CD14-positive monocyte (primary cell): ENCODE measurements around the gene LUZP4. TPM values are rescaled to one million over a fixed set of nuclear protein-coding genes. Genes with fewer than 3 reads are reported as not detected.
A peak's percentile ranks its signal among the peaks of the same experiment; 100 is the strongest.

Source experiments
- DNase-seq, 3 donors: peaks; one replicate each; pipeline ENCODE4 v3.0.0-alpha.2; 2011 to 2022
- H2AFZ ChIP-seq: 2 replicates; pipeline ENCODE4 v1.6.0; 2012; ENCODE audit warnings: mild to moderate bottlenecking, low read depth, low read length, inconsistent platforms; ENCODE audit not compliant: insufficient read depth, poor library complexity, severe bottlenecking
- H3K27ac ChIP-seq, 2 donors: 1 replicate in 1 of 2; 2 replicates in 1 of 2; pipeline ENCODE4 v1.5.1; 2012 to 2013; ENCODE audit warnings: low read length in 2 of 2, control low read depth in 1 of 2, inconsistent platforms in 1 of 2, low read depth in 1 of 2, mild to moderate bottlenecking in 1 of 2
- H3K27me3 ChIP-seq, 2 donors: one replicate each; pipeline versions ENCODE4 v1.6.0 to v1.6.1; 2011 to 2013; ENCODE audit warnings: low read length in 2 of 2; ENCODE audit not compliant: control insufficient read depth in 2 of 2, insufficient read depth in 2 of 2
- H3K36me3 ChIP-seq, 2 donors: replicated peaks in 1 of 2; 1 replicate in 1 of 2; 2 replicates in 1 of 2; pipeline versions ENCODE4 v1.5.1 to v1.6.1; 2012 to 2013; ENCODE audit warnings: low read length in 2 of 2, control low read depth in 1 of 2, inconsistent platforms in 1 of 2, mild to moderate bottlenecking in 1 of 2; ENCODE audit not compliant: insufficient read depth in 2 of 2, control insufficient read depth in 1 of 2
- H3K4me1 ChIP-seq, 2 donors: 1 replicate in 1 of 2; 2 replicates in 1 of 2; pipeline versions ENCODE4 v1.5.1 to v1.6.1; 2012 to 2013; ENCODE audit warnings: low read length in 2 of 2, control low read depth in 1 of 2, inconsistent platforms in 1 of 2, mild to moderate bottlenecking in 1 of 2, moderate library complexity in 1 of 2; ENCODE audit not compliant: insufficient read depth in 2 of 2, control insufficient read depth in 1 of 2
- H3K4me2 ChIP-seq: replicated peaks from 2 replicates; pipeline ENCODE3; 2012; ENCODE audit warnings: low read length, moderate library complexity, mild to moderate bottlenecking; ENCODE audit not compliant: poor library complexity, severe bottlenecking; ENCODE audit errors: extremely low read depth
- H3K4me3 ChIP-seq, 3 experiments: fragments of 200-600 bp in 1 of 3; sonication (generic) in 1 of 3; replicated peaks in 1 of 3; 1 replicate in 2 of 3; 2 replicates in 1 of 3; pipeline ENCODE4 v1.5.1; 2011 to 2013; ENCODE audit warnings: low read length in 3 of 3, mild to moderate bottlenecking in 3 of 3, control low read depth in 2 of 3, low read depth in 2 of 3, inconsistent platforms in 1 of 3, moderate library complexity in 1 of 3
- H3K79me2 ChIP-seq: 2 replicates; pipeline ENCODE4 v1.6.0; 2012; ENCODE audit warnings: mild to moderate bottlenecking, control low read depth, inconsistent platforms, low read length, moderate library complexity; ENCODE audit not compliant: insufficient read depth
- H3K9ac ChIP-seq: 2 replicates; pipeline ENCODE4 v1.6.0; 2017; ENCODE audit warnings: low read length, mild to moderate bottlenecking; ENCODE audit not compliant: insufficient read depth, poor library complexity, severe bottlenecking
- H3K9me3 ChIP-seq, 2 donors: replicated peaks in 1 of 2; 1 replicate in 1 of 2; 2 replicates in 1 of 2; pipeline versions ENCODE4 v1.5.1 to v1.6.1; 2012 to 2013; ENCODE audit warnings: low read length in 2 of 2, control low read depth in 1 of 2; ENCODE audit not compliant: control insufficient read depth in 1 of 2, insufficient read depth in 1 of 2
- H4K20me1 ChIP-seq: 2 replicates; pipeline ENCODE4 v1.6.0; 2012; ENCODE audit warnings: mild to moderate bottlenecking, low read length, control low read depth, moderate library complexity; ENCODE audit not compliant: insufficient read depth
- H3K27ac Mint-ChIP-seq, 7 donors: one replicate each; pipeline ENCODE4 v1.8.0; 2020; ENCODE audit warnings: mild to moderate bottlenecking in 7 of 7, mixed read lengths in 7 of 7, moderate library complexity in 6 of 7, inconsistent platforms in 2 of 7
- H3K27me3 Mint-ChIP-seq, 3 donors: one replicate each; pipeline ENCODE4 v1.8.0; 2021 to 2022; ENCODE audit warnings: low read depth in 3 of 3, mild to moderate bottlenecking in 3 of 3, mixed read lengths in 3 of 3, moderate library complexity in 3 of 3, inconsistent platforms in 1 of 3
- H3K36me3 Mint-ChIP-seq, 2 donors: one replicate each; pipeline ENCODE4 v1.8.0; 2020; ENCODE audit warnings: mixed read lengths in 2 of 2, inconsistent platforms in 1 of 2, mild to moderate bottlenecking in 1 of 2
- H3K4me1 Mint-ChIP-seq: one replicate; pipeline ENCODE4 v1.8.0; 2020; ENCODE audit warnings: mild to moderate bottlenecking, mixed read lengths
- H3K4me3 Mint-ChIP-seq, 2 donors: one replicate each; pipeline ENCODE4 v1.8.0; 2020; ENCODE audit warnings: mild to moderate bottlenecking in 2 of 2, mixed read lengths in 2 of 2, moderate library complexity in 1 of 2
- H3K9me3 Mint-ChIP-seq, 7 donors: one replicate each; pipeline ENCODE4 v1.8.0; 2020 to 2022; ENCODE audit warnings: mixed read lengths in 7 of 7, mild to moderate bottlenecking in 6 of 7, moderate library complexity in 6 of 7, inconsistent platforms in 2 of 7
- WGBS: methylation state at CpG from one replicate; pipeline ENCODE4 v1.1.5; 2013; ENCODE audit warnings: missing lambda C conversion rate; ENCODE audit not compliant: insufficient coverage; 5-methylcytosine and 5-hydroxymethylcytosine counted together
- intact Hi-C, 2 donors: fragments of 100-400 bp; cut with micrococcal nuclease; formaldehyde crosslinking; loops; one replicate each; pipeline versions ENCODE4 v1.15.0 to v1.15.1; 2023
- polyA plus RNA-seq, 3 donors: library from polyadenylated mRNA; depleted of rRNA in 1 of 3; unstranded in 2 of 3; stranded (reverse) in 1 of 3; fragments of 300-500 nt in 2 of 3; fragments of >200 nt in 1 of 3; fragmentation: Illumina TruSeq in 2 of 3; gene quantifications; 1 replicate in 2 of 3; 2 replicates in 1 of 3; pipeline ENCODE4 v1.2.3, GENCODE V29; 2012 to 2021
- TF ChIP-seq, protein P1 (sequence below): fragments of 200-600 bp; IDR thresholded peaks from one replicate; pipeline ENCODE4 v1.8.0; 2022; ENCODE audit warnings: antibody characterized with exemption, mild to moderate bottlenecking

LUZP4 gene
- polyA plus RNA-seq, 3 donors, result not detected

DNA sequence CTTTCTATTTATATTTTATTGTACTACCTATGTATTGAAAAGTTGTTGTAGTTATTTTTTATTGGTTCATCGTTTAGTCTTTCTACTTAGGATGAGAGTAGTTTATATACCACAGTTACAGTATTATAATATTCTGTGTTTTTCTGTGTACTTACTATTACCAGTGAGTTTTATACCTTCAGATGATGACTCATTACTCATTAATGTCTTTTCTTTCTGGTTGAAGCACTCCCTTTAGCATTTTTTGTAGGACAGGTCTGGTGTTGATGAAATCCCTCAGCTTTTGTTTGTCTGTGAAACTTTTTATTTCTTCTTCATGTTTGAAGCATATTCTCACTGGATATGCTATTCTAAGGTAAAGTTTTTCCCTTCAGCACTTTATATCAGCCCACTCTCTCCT is 7.7 kb downstream of the LUZP4 start:
- intact Hi-C loops, result no loop called here
- TF ChIP-seq, protein P1, sequence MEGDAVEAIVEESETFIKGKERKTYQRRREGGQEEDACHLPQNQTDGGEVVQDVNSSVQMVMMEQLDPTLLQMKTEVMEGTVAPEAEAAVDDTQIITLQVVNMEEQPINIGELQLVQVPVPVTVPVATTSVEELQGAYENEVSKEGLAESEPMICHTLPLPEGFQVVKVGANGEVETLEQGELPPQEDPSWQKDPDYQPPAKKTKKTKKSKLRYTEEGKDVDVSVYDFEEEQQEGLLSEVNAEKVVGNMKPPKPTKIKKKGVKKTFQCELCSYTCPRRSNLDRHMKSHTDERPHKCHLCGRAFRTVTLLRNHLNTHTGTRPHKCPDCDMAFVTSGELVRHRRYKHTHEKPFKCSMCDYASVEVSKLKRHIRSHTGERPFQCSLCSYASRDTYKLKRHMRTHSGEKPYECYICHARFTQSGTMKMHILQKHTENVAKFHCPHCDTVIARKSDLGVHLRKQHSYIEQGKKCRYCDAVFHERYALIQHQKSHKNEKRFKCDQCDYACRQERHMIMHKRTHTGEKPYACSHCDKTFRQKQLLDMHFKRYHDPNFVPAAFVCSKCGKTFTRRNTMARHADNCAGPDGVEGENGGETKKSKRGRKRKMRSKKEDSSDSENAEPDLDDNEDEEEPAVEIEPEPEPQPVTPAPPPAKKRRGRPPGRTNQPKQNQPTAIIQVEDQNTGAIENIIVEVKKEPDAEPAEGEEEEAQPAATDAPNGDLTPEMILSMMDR, result no peak
- Mint-ChIP-seq H3K27me3 (peaks cover 0 to 6% (median 1%) of the 10 kb centered on the region in 3 donors), H3K9me3 (peaks cover 0 to 6% (median 0%) of the 10 kb centered on the region in 7 donors), H3K4me3 (no peak overlapping the region), H3K4me1 (no peaks in the 10 kb centered on the region), H3K27ac (peak overlapping the region in 1 of 7 donors; percentile 26), H3K36me3 (no peaks in the 10 kb centered on the region)
- Histone ChIP-seq H3K27me3 (no peaks in the 10 kb centered on the region), H3K9ac (no peak overlapping the region), H3K9me3 (no peaks in the 10 kb centered on the region), H3K4me1 (no peaks in the 10 kb centered on the region), H4K20me1 (no peaks in the 10 kb centered on the region), H2AFZ (no peak overlapping the region), H3K36me3 (no peaks in the 10 kb centered on the region), H3K4me2 (no peak overlapping the region), H3K79me2 (no peaks in the 10 kb centered on the region), H3K4me3 (no peak overlapping the region), H3K27ac (no peak overlapping the region)
- DNase-seq, result no peak
- no CpG with 5 or more reads among the region's 1 CpG for WGBS

GRCh38 chrX:115311139-115311538 is 21.6 kb downstream of the LUZP4 start:
- no peak overlapping the region for H3K4me3 Mint-ChIP-seq
- no peak for DNase-seq
- H3K9me3 Mint-ChIP-seq, result peaks cover 0 to 4% (median 0%) of the 10 kb centered on the region in 7 donors
- peaks cover 0 to 6% (median 0%) of the 10 kb centered on the region in 3 donors for H3K27me3 Mint-ChIP-seq
- Histone ChIP-seq H2AFZ (no peak overlapping the region), H3K4me1 (no peaks in the 10 kb centered on the region), H4K20me1 (no peaks in the 10 kb centered on the region), H3K4me3 (no peak overlapping the region), H3K36me3 (no peaks in the 10 kb centered on the region), H3K4me2 (no peak overlapping the region), H3K9me3 (no peaks in the 10 kb centered on the region), H3K27me3 (peaks cover 0 to 3% of the 10 kb centered on the region in 2 donors), H3K79me2 (no peaks in the 10 kb centered on the region), H3K27ac (no peak overlapping the region), H3K9ac (no peak overlapping the region)
- TF ChIP-seq, protein P1, result no peak
- H3K27ac Mint-ChIP-seq, result no peak overlapping the region
- no peaks in the 10 kb centered on the region for H3K36me3 Mint-ChIP-seq
- intact Hi-C loops, result no loop called here
- no peaks in the 10 kb centered on the region for H3K4me1 Mint-ChIP-seq
- no CpG with 5 or more reads among the region's 1 CpG for WGBS
